IMR-90 (cell line): ENCODE data around the gene CCDC88B. TPM values are rescaled to one million over a fixed set of nuclear protein-coding genes. Genes with fewer than 3 reads are reported as not detected.

Experiments used
- ATAC-seq: fragments of 200-7000 bp; cut with Tn5 transposase; 2 replicates; pipeline ENCODE4 v1.9.1; 2020; ENCODE audit warnings: low read depth, mild to moderate bottlenecking, moderate library complexity
- BruUV-seq: library from RNA; stranded (reverse); fragments of 400-500 nt; replicated peaks from 2 replicates; lab custom pipeline; 2021; lab: Mats Ljungman, UMichigan
- CTCF ChIA-PET: fragments of 300-600 bp; formaldehyde crosslinking; extraction: SDS; loops from one replicate; lab custom pipeline; 2021; ENCODE audit warnings: antibody characterized with exemption; lab: Yijun Ruan, JAX
- POLR2A ChIA-PET: fragments of 300-600 bp; sonication (Branson Sonifier 250); formaldehyde crosslinking; loops from one replicate; lab custom pipeline; 2022; ENCODE audit warnings: antibody characterized with exemption; ENCODE audit not compliant: unreplicated experiment; lab: Charles Lee
- DNase-seq: peaks from one replicate; pipeline ENCODE4 v3.0.0; 2013
- H2AFZ ChIP-seq: replicated peaks from 2 replicates; pipeline ENCODE3; 2013; ENCODE audit warnings: low read length, mild to moderate bottlenecking; ENCODE audit not compliant: poor library complexity
- H2AK5ac ChIP-seq: 2 replicates; pipeline ENCODE4 v1.6.1; 2013; ENCODE audit warnings: low read depth, low read length, inconsistent platforms
- H2AK9ac ChIP-seq: replicated peaks from 2 replicates; pipeline ENCODE3; 2013; ENCODE audit warnings: mild to moderate bottlenecking, low read depth, low read length, moderate library complexity; ENCODE audit not compliant: poor library complexity
- H2BK120ac ChIP-seq: 2 replicates; pipeline ENCODE4 v1.6.1; 2013; ENCODE audit warnings: low read depth, low read length, inconsistent platforms
- H2BK15ac ChIP-seq: 3 replicates; pipeline ENCODE4 v1.6.1; 2013; ENCODE audit warnings: low read depth, low read length, inconsistent platforms
- H2BK20ac ChIP-seq: 2 replicates; pipeline ENCODE4 v1.6.1; 2013; ENCODE audit warnings: low read depth, mild to moderate bottlenecking, inconsistent platforms, low read length, moderate library complexity
- H2BK5ac ChIP-seq: 2 replicates; pipeline ENCODE4 v1.6.1; 2013; ENCODE audit warnings: mild to moderate bottlenecking, low read depth, low read length, inconsistent platforms; ENCODE audit not compliant: poor library complexity, severe bottlenecking
- H3K14ac ChIP-seq: replicated peaks from 2 replicates; pipeline ENCODE4 v1.6.1; 2013; ENCODE audit warnings: low read depth, low read length, inconsistent platforms
- H3K18ac ChIP-seq: 2 replicates; pipeline ENCODE4 v1.6.1; 2013; ENCODE audit warnings: low read depth, low read length, control low read depth
- H3K23ac ChIP-seq: 2 replicates; pipeline ENCODE4 v1.6.1; 2013; ENCODE audit warnings: low read depth, low read length, inconsistent platforms
- H3K27ac ChIP-seq: 2 replicates; pipeline ENCODE4 v1.5.1; 2013; ENCODE audit warnings: mild to moderate bottlenecking, control low read depth, low read length; ENCODE audit not compliant: insufficient read depth
- H3K27me3 ChIP-seq: 2 replicates; pipeline ENCODE4 v1.6.1; 2013; ENCODE audit warnings: low read length; ENCODE audit not compliant: control insufficient read depth, insufficient read depth
- H3K36me3 ChIP-seq: 2 replicates; pipeline ENCODE4 v1.6.1; 2013; ENCODE audit warnings: low read length, mixed read lengths; ENCODE audit not compliant: control insufficient read depth, insufficient read depth
- H3K4ac ChIP-seq: 2 replicates; pipeline ENCODE4 v1.6.1; 2013; ENCODE audit warnings: low read depth, low read length, inconsistent platforms
- H3K4me1 ChIP-seq: 2 replicates; pipeline ENCODE4 v1.6.1; 2013; ENCODE audit warnings: low read length, mixed read lengths; ENCODE audit not compliant: control insufficient read depth, insufficient read depth
- H3K4me2 ChIP-seq: 2 replicates; pipeline ENCODE4 v1.6.1; 2013; ENCODE audit warnings: low read depth, mild to moderate bottlenecking, control low read depth, low read length, moderate library complexity
- H3K4me3 ChIP-seq: 2 replicates; pipeline ENCODE4 v1.5.1; 2013; ENCODE audit warnings: low read depth, mild to moderate bottlenecking, control low read depth, low read length, moderate library complexity; ENCODE audit not compliant: insufficient read depth
- H3K56ac ChIP-seq: 2 replicates; pipeline ENCODE4 v1.6.1; 2013; ENCODE audit warnings: low read length, inconsistent platforms; ENCODE audit not compliant: insufficient read depth; ENCODE audit errors: extremely low read depth
- H3K79me1 ChIP-seq, 2 experiments: 2 replicates each; pipeline ENCODE4 v1.6.1; 2013; ENCODE audit warnings: low read length in 2 of 2, inconsistent platforms in 1 of 2, low read depth in 1 of 2
- H3K9ac ChIP-seq: 2 replicates; pipeline ENCODE4 v1.6.1; 2013; ENCODE audit warnings: low read depth, low read length, control low read depth
- H3K9me1 ChIP-seq: 2 replicates; pipeline ENCODE4 v1.6.1; 2013; ENCODE audit warnings: low read length, inconsistent platforms; ENCODE audit not compliant: insufficient read depth
- H3K9me3 ChIP-seq: 2 replicates; pipeline ENCODE4 v1.6.1; 2013; ENCODE audit warnings: low read length; ENCODE audit not compliant: control insufficient read depth, insufficient read depth
- H4K20me1 ChIP-seq: 2 replicates; pipeline ENCODE4 v1.6.1; 2013; ENCODE audit warnings: low read length, inconsistent platforms; ENCODE audit not compliant: insufficient read depth
- H4K5ac ChIP-seq: 2 replicates; pipeline ENCODE4 v1.6.1; 2013; ENCODE audit warnings: mild to moderate bottlenecking, low read depth, low read length, control low read depth
- H4K8ac ChIP-seq, 2 experiments: 2 replicates each; pipeline ENCODE4 v1.6.1; 2013; ENCODE audit warnings: low read depth in 2 of 2, low read length in 2 of 2, control low read depth in 1 of 2, inconsistent platforms in 1 of 2
- H4K91ac ChIP-seq: 2 replicates; pipeline ENCODE4 v1.6.1; 2013; ENCODE audit warnings: low read depth, low read length, inconsistent platforms; ENCODE audit not compliant: insufficient read depth
- BHLHE40 ChIP-seq: fragments of 150-350 bp; IDR thresholded peaks from 2 replicates; pipeline ENCODE4 v1.6.1; 2016; ENCODE audit warnings: mild to moderate bottlenecking, low read depth, low read length
- CEBPB ChIP-seq: IDR thresholded peaks from 2 replicates; pipeline ENCODE4 v1.6.1; 2012; ENCODE audit warnings: low read depth, low read length, improper control_type of control experiment
- CHD1 ChIP-seq: IDR thresholded peaks from 2 replicates; pipeline ENCODE4 v1.6.1; 2012; ENCODE audit warnings: low read depth, low read length, improper control_type of control experiment
- ELK1 ChIP-seq: fragments of 150-350 bp; IDR thresholded peaks from 2 replicates; pipeline ENCODE4 v1.6.1; 2016; ENCODE audit warnings: low read depth, mild to moderate bottlenecking, low read length, moderate library complexity, borderline replicate concordance
- FOS ChIP-seq: fragments of 150-350 bp; IDR thresholded peaks from 2 replicates; pipeline ENCODE4 v1.6.1; 2016; ENCODE audit warnings: low read depth, low read length
- MAZ ChIP-seq: IDR thresholded peaks from 2 replicates; pipeline ENCODE4 v1.6.1; 2012; ENCODE audit warnings: low read depth, mild to moderate bottlenecking, low read length, improper control_type of control experiment, moderate library complexity, borderline replicate concordance
- POLR2A ChIP-seq: IDR thresholded peaks from 2 replicates; pipeline ENCODE4 v1.6.1; 2012; ENCODE audit warnings: mild to moderate bottlenecking, low read depth, low read length
- RAD21 ChIP-seq: IDR thresholded peaks from 2 replicates; pipeline ENCODE4 v1.6.1; 2012; ENCODE audit warnings: low read length, improper control_type of control experiment
- RCOR1 ChIP-seq: IDR thresholded peaks from 2 replicates; pipeline ENCODE4 v1.6.1; 2012; ENCODE audit warnings: mild to moderate bottlenecking, low read length, improper control_type of control experiment; ENCODE audit not compliant: insufficient replicate concordance
- RFX5 ChIP-seq: IDR thresholded peaks from 2 replicates; pipeline ENCODE4 v1.8.0; 2012; ENCODE audit warnings: low read depth, mild to moderate bottlenecking, low read length, moderate library complexity
- SMC3 ChIP-seq: fragments of 150-350 bp; IDR thresholded peaks from 2 replicates; pipeline ENCODE4 v1.6.1; 2016; ENCODE audit warnings: low read depth, mild to moderate bottlenecking, antibody characterized with exemption, low read length, moderate library complexity
- USF2 ChIP-seq: fragments of 150-350 bp; IDR thresholded peaks from 2 replicates; pipeline ENCODE4 v1.6.1; 2017; ENCODE audit warnings: mild to moderate bottlenecking, antibody characterized with exemption, low read length, low read depth
- WGBS, 2 experiments: methylation state at CpG; one replicate each; pipeline versions ENCODE4 v1.1.5 to v1.1.7; 2013; ENCODE audit warnings: missing lambda C conversion rate in 2 of 2; ENCODE audit not compliant: insufficient read length in 1 of 2; ENCODE audit errors: extremely low coverage in 2 of 2; 5-methylcytosine and 5-hydroxymethylcytosine counted together
- dilution Hi-C: fragments of 300-500 bp; cut with HindIII; formaldehyde crosslinking; loops from one replicate; pipeline ENCODE4 v1.14.3; 2018; ENCODE audit warnings: low sequenced_read_pairs; ENCODE audit not compliant: unreplicated experiment
- in situ Hi-C: fragments of 300-500 bp; cut with MboI; formaldehyde crosslinking; loops from 3 replicates; pipeline ENCODE4 v1.14.3; 2019; ENCODE audit warnings: low sequenced_read_pairs, inconsistent platforms, mixed read lengths
- intact Hi-C: fragments of 100-400 bp; cut with micrococcal nuclease; formaldehyde crosslinking; loops from 2 replicates; pipeline ENCODE4 v1.10.0; 2022
- polyA plus RNA-seq, 3 experiments: library from polyadenylated mRNA; depleted of rRNA; stranded (reverse); fragments of >200 nt; gene quantifications; 2 replicates each; pipeline ENCODE4 v1.2.3, GENCODE V29; 2012; ENCODE audit warnings: low replicate concordance in 1 of 3
- total RNA-seq: library from RNA; depleted of rRNA; stranded (reverse); fragments of >200 nt; gene quantifications from 2 replicates; pipeline ENCODE4 v1.2.3, GENCODE V29; 2012

Gene CCDC88B
- total and polyA plus RNA-seq, 2 of the 4 experiments (the other 2 are of a cell fraction): 1.3 to 2.5 TPM

- TF ChIP-seq POLR2A (peak; percentile 47; the same call in 1 of the 2 replicates), CHD1 (no peak)
Observed at GRCh38 chr11:64358907-64359711, 19.1 kb downstream of the CCDC88B start, which contains the start of gene RPS6KA4 (continued).

GRCh38 chr11:64359712-64360445, 19.9 kb downstream of the CCDC88B start:
- peak overlapping the region; percentile 94 for H3K9ac ChIP-seq
- H3K56ac ChIP-seq: no peak overlapping the region
- peaks cover 6 to 66% of the 10 kb centered on the region in 2 experiments for H3K79me1 ChIP-seq
- in situ Hi-C loops (no loop called here), dilution Hi-C loops (no loop called here), intact Hi-C loops (loop anchor here (5.0 kb wide), 1 partner anchor 292 kb away; no protein-coding TSS in a partner anchor)
- H3K14ac ChIP-seq: peak overlapping the region; percentile 90; the same call in 1 of the 2 replicates
- no peaks in the 10 kb centered on the region for H3K27me3 ChIP-seq
- H4K91ac ChIP-seq: 0 out of 2 replicates have a peak overlapping the region, but pooled peaks have one; percentile 90
- ChIA-PET CTCF (no interaction called here), POLR2A (no interaction called here)
- peak overlapping the region; percentile 98 for H3K4me3 ChIP-seq
- H3K9me3 ChIP-seq: no peaks in the 10 kb centered on the region
- H3K4ac ChIP-seq: peak overlapping the region; percentile 98; the same call in 1 of the 2 replicates
- H3K23ac ChIP-seq: peak overlapping the region; percentile 74; the same call in 1 of the 2 replicates
- no peaks in the 10 kb centered on the region for H4K20me1 ChIP-seq
- H3K4me1 ChIP-seq: peaks cover 25% of the 10 kb centered on the region
- no peak overlapping the region for H2BK5ac ChIP-seq
- peaks cover 26% of the 10 kb centered on the region for H3K36me3 ChIP-seq
- peak overlapping the region; percentile 22; the same call in 1 of the 2 replicates for H4K5ac ChIP-seq
- no peak overlapping the region for H3K18ac ChIP-seq
- ATAC-seq: no peak
- H3K9me1 ChIP-seq: peaks cover 18% of the 10 kb centered on the region
- H2AK9ac ChIP-seq: peak overlapping the region; percentile 100
- H3K27ac ChIP-seq: peak overlapping the region; percentile 88; the same call in 1 of the 2 replicates
- H2BK120ac ChIP-seq: no peak overlapping the region
- H2AK5ac ChIP-seq: peak overlapping the region; percentile 94
- 50% methylated on average over 20 of the region's 38 CpGs; no CpG with 5 or more reads in 1 of the 2 experiments for WGBS, 2 experiments
- BruUV-seq: no TSS peak
- peak overlapping the region; percentile 99 for H2AFZ ChIP-seq
- H3K4me2 ChIP-seq: peak overlapping the region; percentile 96
- DNase-seq: no peak
- no peak overlapping the region for H2BK15ac ChIP-seq
- H4K8ac ChIP-seq: peak overlapping the region; percentile 94 to 95; a peak in 2 of 4 replicates
- H2BK20ac ChIP-seq: no peak overlapping the region
- TF ChIP-seq CHD1: no peak
- no peak for TF ChIP-seq SMC3
- no peak for TF ChIP-seq USF2
- no peak for TF ChIP-seq BHLHE40
- TF ChIP-seq RAD21: no peak
- TF ChIP-seq ELK1: no peak
- no peak for TF ChIP-seq RFX5
- TF ChIP-seq POLR2A: no peak
- TF ChIP-seq FOS: no peak
- no peak for TF ChIP-seq MAZ
- TF ChIP-seq CEBPB: no peak
- TF ChIP-seq RCOR1: no peak
